Measurements from ENCODE around the gene CDCA8.

DNA sequence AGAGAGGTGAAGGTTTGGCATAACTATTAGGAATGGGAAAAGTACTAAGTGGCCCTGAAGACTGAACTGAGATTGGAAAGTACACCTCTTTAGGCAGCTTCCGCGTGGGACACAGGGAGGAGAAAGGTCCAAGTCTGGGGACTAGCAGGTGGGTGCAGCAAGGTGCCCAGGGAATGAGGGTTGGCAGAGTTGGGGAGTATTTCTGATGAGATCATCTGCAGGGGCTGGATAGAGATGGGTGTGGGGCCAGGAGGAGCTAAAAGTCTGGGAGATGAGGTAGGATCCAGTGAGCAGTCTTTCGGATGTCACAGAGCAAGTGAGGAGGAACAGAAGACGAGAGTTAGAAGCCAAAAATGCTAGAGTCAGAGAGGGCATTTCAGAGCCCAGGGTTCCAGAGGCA lies 36.1 kb downstream of the CDCA8 start:
- no peak for TF ChIP-seq EZH2 (IDR thresholded peaks at IDR 0.05; ENCODE audit: low read depth)
- TF ChIP-seq, protein P1, sequence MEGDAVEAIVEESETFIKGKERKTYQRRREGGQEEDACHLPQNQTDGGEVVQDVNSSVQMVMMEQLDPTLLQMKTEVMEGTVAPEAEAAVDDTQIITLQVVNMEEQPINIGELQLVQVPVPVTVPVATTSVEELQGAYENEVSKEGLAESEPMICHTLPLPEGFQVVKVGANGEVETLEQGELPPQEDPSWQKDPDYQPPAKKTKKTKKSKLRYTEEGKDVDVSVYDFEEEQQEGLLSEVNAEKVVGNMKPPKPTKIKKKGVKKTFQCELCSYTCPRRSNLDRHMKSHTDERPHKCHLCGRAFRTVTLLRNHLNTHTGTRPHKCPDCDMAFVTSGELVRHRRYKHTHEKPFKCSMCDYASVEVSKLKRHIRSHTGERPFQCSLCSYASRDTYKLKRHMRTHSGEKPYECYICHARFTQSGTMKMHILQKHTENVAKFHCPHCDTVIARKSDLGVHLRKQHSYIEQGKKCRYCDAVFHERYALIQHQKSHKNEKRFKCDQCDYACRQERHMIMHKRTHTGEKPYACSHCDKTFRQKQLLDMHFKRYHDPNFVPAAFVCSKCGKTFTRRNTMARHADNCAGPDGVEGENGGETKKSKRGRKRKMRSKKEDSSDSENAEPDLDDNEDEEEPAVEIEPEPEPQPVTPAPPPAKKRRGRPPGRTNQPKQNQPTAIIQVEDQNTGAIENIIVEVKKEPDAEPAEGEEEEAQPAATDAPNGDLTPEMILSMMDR (conservative IDR thresholded peaks at IDR 0.05): no peak

Data from PC-9 (cell line).